D721Med (cell line): ENCODE results near the gene CRK.
"Not testable (repeated sequence)": the region's sequence is repeated elsewhere in the genome, so short reads cannot be mapped to it uniquely, and the experiment has no call there.

Experiments used
- DNase-seq: peaks from one replicate; pipeline ENCODE4 v3.0.0; 2011; ENCODE audit warnings: low spot score; ENCODE audit not compliant: insufficient read length
- FAIRE-seq: peaks from 2 replicates; lab custom pipeline; 2011; peaks lifted over from hg19 to GRCh38; lab: Jason Lieb, UNC
- CTCF ChIP-seq: IDR thresholded peaks from 2 replicates; pipeline ENCODE4 v1.5.1; 2012; ENCODE audit warnings: mild to moderate bottlenecking, control low read depth; ENCODE audit not compliant: insufficient read depth; ENCODE audit errors: missing control alignments

The CRK gene

GRCh38 chr17:1379208-1379929 lies 76.7 kb downstream of the CRK start:
- TF ChIP-seq CTCF, result no peak

GRCh38 chr17:1378476-1378860 lies 77.6 kb downstream of the CRK start:
- FAIRE-seq, DNase-seq: not testable (repeated sequence)

More at GRCh38 chr17:1379208-1379929, 76.7 kb downstream of the CRK start:
- DNase-seq (no peak), FAIRE-seq (no peak)

GRCh38 chr17:1377334-1377733 lies 78.7 kb downstream of the CRK start:
- FAIRE-seq, result no peak
- DNase-seq, result no peak
- TF ChIP-seq CTCF, result no peak

- no peak for DNase-seq
- no peak for FAIRE-seq
- no peak for TF ChIP-seq CTCF
Measured at GRCh38 chr17:1376061-1376460, 80.0 kb downstream of the CRK start.

- no peak for DNase-seq
- TF ChIP-seq CTCF, result no peak
- FAIRE-seq, result no peak
Measured at GRCh38 chr17:1375615-1376014, 80.4 kb downstream of the CRK start.

GRCh38 chr17:1374431-1375177 lies 81.4 kb downstream of the CRK start:
- FAIRE-seq (no peak), DNase-seq (no peak)
- TF ChIP-seq CTCF, result no peak

GRCh38 chr17:1373707-1374237 lies 82.3 kb downstream of the CRK start:
- FAIRE-seq, result no peak
- DNase-seq, result no peak
- TF ChIP-seq CTCF, result no peak
